GM23338 (cell line): ENCODE measurements around the gene SLX4IP. TPM values are rescaled to one million over a fixed set of nuclear protein-coding genes. Genes with fewer than 3 reads are reported as not detected.

ENCODE experiments used
- ATAC-seq: fragments of 200-7000 bp; cut with Tn5 transposase; 3 replicates; pipeline ENCODE4 v1.9.1; 2020
- DNase-seq: peaks from one replicate; pipeline ENCODE4 v3.0.0-alpha.2; 2015; ENCODE audit warnings: low spot score
- H2AFZ ChIP-seq: fragments of 200-600 bp; sonication (generic); 2 replicates; pipeline ENCODE4 v1.8.0; 2016; ENCODE audit warnings: antibody characterized with exemption, mild to moderate bottlenecking, moderate library complexity
- H3F3A ChIP-seq: fragments of 200-600 bp; sonication (generic); replicated peaks from 2 replicates; pipeline ENCODE4 v1.8.0; 2017; ENCODE audit warnings: antibody characterized with exemption, mixed run types, low read depth
- H3K27ac ChIP-seq: fragments of 200-600 bp; sonication (generic); 2 replicates; pipeline ENCODE4 v1.6.1; 2016; ENCODE audit warnings: low read depth
- H3K27me3 ChIP-seq: fragments of 200-600 bp; sonication (generic); 2 replicates; pipeline ENCODE4 v1.8.0; 2016; ENCODE audit warnings: mild to moderate bottlenecking, mixed run types, moderate library complexity; ENCODE audit not compliant: insufficient read depth
- H3K36me3 ChIP-seq: fragments of 200-600 bp; sonication (generic); 2 replicates; pipeline ENCODE4 v1.8.0; 2016; ENCODE audit warnings: mild to moderate bottlenecking; ENCODE audit not compliant: insufficient read depth
- H3K4me1 ChIP-seq: fragments of 200-600 bp; sonication (generic); 2 replicates; pipeline ENCODE4 v1.8.0; 2016; ENCODE audit warnings: mild to moderate bottlenecking, moderate library complexity; ENCODE audit not compliant: insufficient read depth
- H3K4me2 ChIP-seq: fragments of 200-600 bp; sonication (generic); 2 replicates; pipeline ENCODE4 v1.7.1; 2017; ENCODE audit warnings: mixed run types
- H3K4me3 ChIP-seq: fragments of 200-600 bp; sonication (generic); 2 replicates; pipeline ENCODE4 v1.6.1; 2016; ENCODE audit warnings: mixed run types
- H3K79me2 ChIP-seq: fragments of 200-600 bp; sonication (generic); replicated peaks from 2 replicates; pipeline ENCODE4 v1.8.0; 2017; ENCODE audit warnings: mild to moderate bottlenecking; ENCODE audit not compliant: insufficient read depth
- H3K9me2 ChIP-seq: fragments of 200-600 bp; sonication (generic); 2 replicates; pipeline ENCODE4 v1.8.0; 2017; ENCODE audit not compliant: insufficient read depth
- H4K20me1 ChIP-seq: fragments of 200-600 bp; sonication (generic); replicated peaks from 2 replicates; pipeline ENCODE4 v1.8.0; 2017; ENCODE audit warnings: mild to moderate bottlenecking; ENCODE audit not compliant: insufficient read depth
- H3K27ac Mint-ChIP-seq: 2 replicates; pipeline ENCODE4 v1.8.0; 2020; ENCODE audit warnings: inconsistent platforms, mild to moderate bottlenecking, moderate library complexity, mixed read lengths
- H3K27me3 Mint-ChIP-seq: 3 replicates; pipeline ENCODE4 v1.8.0; 2022; ENCODE audit warnings: low read depth, mild to moderate bottlenecking, moderate library complexity, mixed read lengths, inconsistent platforms; ENCODE audit not compliant: insufficient read depth, poor library complexity
- H3K36me3 Mint-ChIP-seq: 3 replicates; pipeline ENCODE4 v1.8.0; 2021; ENCODE audit warnings: low read depth, mild to moderate bottlenecking, inconsistent platforms, moderate library complexity, mixed read lengths
- H3K4me1 Mint-ChIP-seq: 3 replicates; pipeline ENCODE4 v1.8.0; 2020; ENCODE audit warnings: mild to moderate bottlenecking, inconsistent platforms, mixed read lengths
- H3K4me3 Mint-ChIP-seq: 3 replicates; pipeline ENCODE4 v1.8.0; 2021; ENCODE audit warnings: moderate library complexity, mild to moderate bottlenecking, inconsistent platforms, mixed read lengths
- H3K9me3 Mint-ChIP-seq: 3 replicates; pipeline ENCODE4 v1.8.0; 2020; ENCODE audit warnings: moderate library complexity, mild to moderate bottlenecking, inconsistent platforms, mixed read lengths
- CREB1 ChIP-seq: fragments of 250-450 bp; sonication (Bioruptor Pico); IDR thresholded peaks from 2 replicates; pipeline ENCODE4 v1.5.0; 2020; ENCODE audit warnings: low read depth, mild to moderate bottlenecking, moderate library complexity
- CTCF ChIP-seq, 2 experiments: fragments of 200-600 bp in 1 of 2; sonication (generic) in 1 of 2; conservative IDR thresholded peaks; 2 replicates each; pipeline versions ENCODE4 v1.5.1 to v1.6.1; 2016 to 2017; ENCODE audit warnings: antibody characterized with exemption in 2 of 2, low read depth in 2 of 2, mild to moderate bottlenecking in 2 of 2, moderate library complexity in 1 of 2
- ETS1 ChIP-seq: IDR thresholded peaks from 2 replicates; pipeline ENCODE4 v1.6.1; 2016; ENCODE audit warnings: antibody characterized with exemption
- EZH2 ChIP-seq: fragments of 200-600 bp; sonication (generic); IDR thresholded peaks from one replicate; pipeline ENCODE4 v1.8.0; 2017; ENCODE audit warnings: antibody characterized with exemption, mild to moderate bottlenecking, low read depth; ENCODE audit not compliant: unreplicated experiment
- JUNB ChIP-seq: IDR thresholded peaks from one replicate; pipeline ENCODE4 v1.6.1; 2016; ENCODE audit warnings: antibody characterized with exemption; ENCODE audit not compliant: unreplicated experiment
- STAT1 ChIP-seq: IDR thresholded peaks from one replicate; pipeline ENCODE4 v1.6.1; 2016; ENCODE audit warnings: antibody characterized with exemption; ENCODE audit not compliant: unreplicated experiment
- ZNF114 ChIP-seq: fragments of 250-450 bp; sonication (Bioruptor Pico); IDR thresholded peaks from 2 replicates; pipeline ENCODE4 v1.5.0; 2020; ENCODE audit warnings: mild to moderate bottlenecking, moderate library complexity
- ZNF462 ChIP-seq: fragments of 250-450 bp; sonication (Bioruptor Pico); IDR thresholded peaks from 2 replicates; pipeline ENCODE4 v1.5.0; 2020; ENCODE audit warnings: mild to moderate bottlenecking, moderate library complexity
- polyA plus RNA-seq: library from polyadenylated mRNA; unstranded; fragments of >200 nt; fragmentation: Nextera tagmentation; extraction: Ambion mirVana; gene quantifications from 2 replicates; pipeline ENCODE4 v1.2.1, GENCODE V29; 2016
- total RNA-seq: library from RNA; depleted of rRNA; stranded (reverse); fragments of >200 nt; shearing (Covaris generic); gene quantifications from 2 replicates; pipeline ENCODE4 v1.2.3, GENCODE V29; 2014
- TF ChIP-seq, protein P1 (sequence below): IDR thresholded peaks from one replicate; pipeline ENCODE4 v1.6.1; 2018; ENCODE audit warnings: antibody characterized with exemption; ENCODE audit not compliant: unreplicated experiment

Gene SLX4IP
- total and polyA plus RNA-seq, 2 experiments from 2014 or later = 9.1 to 9.8 TPM

- peaks cover 42% of the 10 kb centered on the region for H3K4me1 Mint-ChIP-seq
- H3K4me3 ChIP-seq = no peak overlapping the region
- DNase-seq (no peak), ATAC-seq (no peak)
- no peaks in the 10 kb centered on the region for H3K9me3 Mint-ChIP-seq
- H3K27ac Mint-ChIP-seq = no peak overlapping the region
- H3K4me3 Mint-ChIP-seq = no peak overlapping the region
- H3K27me3 Mint-ChIP-seq = no peaks in the 10 kb centered on the region
- no peaks in the 10 kb centered on the region for H3F3A ChIP-seq
- H3K4me1 ChIP-seq = peaks cover 29% of the 10 kb centered on the region
- no peak overlapping the region for H3K4me2 ChIP-seq
- H3K9me2 ChIP-seq = no peaks in the 10 kb centered on the region; the same call in 1 of the 2 replicates
- peaks cover 12% of the 10 kb centered on the region for H3K36me3 Mint-ChIP-seq
- no peaks in the 10 kb centered on the region for H3K36me3 ChIP-seq
- no peak for TF ChIP-seq ZNF462
- TF ChIP-seq ZNF114 = no peak
- no peak for TF ChIP-seq EZH2
- no peak for TF ChIP-seq CTCF (conservative IDR thresholded peaks at IDR 0.05; ENCODE audit: low read depth in 2 of 2)
- TF ChIP-seq, protein P1, sequence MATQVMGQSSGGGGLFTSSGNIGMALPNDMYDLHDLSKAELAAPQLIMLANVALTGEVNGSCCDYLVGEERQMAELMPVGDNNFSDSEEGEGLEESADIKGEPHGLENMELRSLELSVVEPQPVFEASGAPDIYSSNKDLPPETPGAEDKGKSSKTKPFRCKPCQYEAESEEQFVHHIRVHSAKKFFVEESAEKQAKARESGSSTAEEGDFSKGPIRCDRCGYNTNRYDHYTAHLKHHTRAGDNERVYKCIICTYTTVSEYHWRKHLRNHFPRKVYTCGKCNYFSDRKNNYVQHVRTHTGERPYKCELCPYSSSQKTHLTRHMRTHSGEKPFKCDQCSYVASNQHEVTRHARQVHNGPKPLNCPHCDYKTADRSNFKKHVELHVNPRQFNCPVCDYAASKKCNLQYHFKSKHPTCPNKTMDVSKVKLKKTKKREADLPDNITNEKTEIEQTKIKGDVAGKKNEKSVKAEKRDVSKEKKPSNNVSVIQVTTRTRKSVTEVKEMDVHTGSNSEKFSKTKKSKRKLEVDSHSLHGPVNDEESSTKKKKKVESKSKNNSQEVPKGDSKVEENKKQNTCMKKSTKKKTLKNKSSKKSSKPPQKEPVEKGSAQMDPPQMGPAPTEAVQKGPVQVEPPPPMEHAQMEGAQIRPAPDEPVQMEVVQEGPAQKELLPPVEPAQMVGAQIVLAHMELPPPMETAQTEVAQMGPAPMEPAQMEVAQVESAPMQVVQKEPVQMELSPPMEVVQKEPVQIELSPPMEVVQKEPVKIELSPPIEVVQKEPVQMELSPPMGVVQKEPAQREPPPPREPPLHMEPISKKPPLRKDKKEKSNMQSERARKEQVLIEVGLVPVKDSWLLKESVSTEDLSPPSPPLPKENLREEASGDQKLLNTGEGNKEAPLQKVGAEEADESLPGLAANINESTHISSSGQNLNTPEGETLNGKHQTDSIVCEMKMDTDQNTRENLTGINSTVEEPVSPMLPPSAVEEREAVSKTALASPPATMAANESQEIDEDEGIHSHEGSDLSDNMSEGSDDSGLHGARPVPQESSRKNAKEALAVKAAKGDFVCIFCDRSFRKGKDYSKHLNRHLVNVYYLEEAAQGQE = no peak
- TF ChIP-seq STAT1 = no peak
- TF ChIP-seq CREB1 = no peak
- no peak for TF ChIP-seq ETS1
- TF ChIP-seq JUNB = no peak
- H3K79me2 ChIP-seq = no peaks in the 10 kb centered on the region
- no peaks in the 10 kb centered on the region for H4K20me1 ChIP-seq
- H3K27me3 ChIP-seq = no peaks in the 10 kb centered on the region
- H2AFZ ChIP-seq = no peak overlapping the region
- no peak overlapping the region for H3K27ac ChIP-seq
Measured at GRCh38 chr20:10560686-10561085, 125.6 kb downstream of the SLX4IP start.
